Measurements from ENCODE around the gene GAS7.

- TF ChIP-seq SMAD3 (CRISPR knock-in tag; IDR thresholded peaks at IDR 0.05) (no peak), MEIS1 (CRISPR knock-in tag; IDR thresholded peaks at IDR 0.05; ENCODE audit: borderline replicate concordance) (no peak), ZNF468 (CRISPR knock-in tag; IDR thresholded peaks at IDR 0.05) (no peak), HDAC6 (IDR thresholded peaks at IDR 0.05; ENCODE audit: low read depth, low read length) (no peak), ZNF44 (CRISPR knock-in tag; IDR thresholded peaks at IDR 0.05) (no peak)
Observed at GRCh38 chr17:10013365-10014112, 184.9 kb downstream of the GAS7 start.
